IMR-90 (cell line): ENCODE results near the gene ERLIN1. TPM values are rescaled to one million over a fixed set of nuclear protein-coding genes. Genes with fewer than 3 reads are reported as not detected.
A peak's percentile ranks its signal among the peaks of the same experiment; 100 is the strongest.

Experiments
- ATAC-seq: fragments of 200-7000 bp; cut with Tn5 transposase; 2 replicates; pipeline ENCODE4 v1.9.1; 2020; ENCODE audit warnings: low read depth, mild to moderate bottlenecking, moderate library complexity
- Bru-seq: library from RNA; stranded (reverse); fragments of 400-500 nt; gene quantifications from one replicate; lab custom pipeline; 2021; lab: Mats Ljungman, UMichigan
- BruChase-seq, 2 experiments: library from RNA; stranded (reverse); fragments of 400-500 nt; gene quantifications; one replicate each; lab custom pipeline; 2021; lab: Mats Ljungman, UMichigan
- BruUV-seq: library from RNA; stranded (reverse); fragments of 400-500 nt; replicated peaks from 2 replicates; lab custom pipeline; 2021; lab: Mats Ljungman, UMichigan
- CTCF ChIA-PET: fragments of 300-600 bp; formaldehyde crosslinking; extraction: SDS; loops from one replicate; lab custom pipeline; 2021; ENCODE audit warnings: antibody characterized with exemption; lab: Yijun Ruan, JAX
- POLR2A ChIA-PET: fragments of 300-600 bp; sonication (Branson Sonifier 250); formaldehyde crosslinking; loops from one replicate; lab custom pipeline; 2022; ENCODE audit warnings: antibody characterized with exemption; ENCODE audit not compliant: unreplicated experiment; lab: Charles Lee
- DNase-seq: peaks from one replicate; pipeline ENCODE4 v3.0.0; 2013
- H2AFZ ChIP-seq: replicated peaks from 2 replicates; pipeline ENCODE3; 2013; ENCODE audit warnings: low read length, mild to moderate bottlenecking; ENCODE audit not compliant: poor library complexity
- H2AK5ac ChIP-seq: 2 replicates; pipeline ENCODE4 v1.6.1; 2013; ENCODE audit warnings: low read depth, low read length, inconsistent platforms
- H2AK9ac ChIP-seq: replicated peaks from 2 replicates; pipeline ENCODE3; 2013; ENCODE audit warnings: mild to moderate bottlenecking, low read depth, low read length, moderate library complexity; ENCODE audit not compliant: poor library complexity
- H2BK120ac ChIP-seq: 2 replicates; pipeline ENCODE4 v1.6.1; 2013; ENCODE audit warnings: low read depth, low read length, inconsistent platforms
- H2BK15ac ChIP-seq: 3 replicates; pipeline ENCODE4 v1.6.1; 2013; ENCODE audit warnings: low read depth, low read length, inconsistent platforms
- H2BK20ac ChIP-seq: 2 replicates; pipeline ENCODE4 v1.6.1; 2013; ENCODE audit warnings: low read depth, mild to moderate bottlenecking, inconsistent platforms, low read length, moderate library complexity
- H2BK5ac ChIP-seq: 2 replicates; pipeline ENCODE4 v1.6.1; 2013; ENCODE audit warnings: mild to moderate bottlenecking, low read depth, low read length, inconsistent platforms; ENCODE audit not compliant: poor library complexity, severe bottlenecking
- H3K14ac ChIP-seq: replicated peaks from 2 replicates; pipeline ENCODE4 v1.6.1; 2013; ENCODE audit warnings: low read depth, low read length, inconsistent platforms
- H3K18ac ChIP-seq: 2 replicates; pipeline ENCODE4 v1.6.1; 2013; ENCODE audit warnings: low read depth, low read length, control low read depth
- H3K23ac ChIP-seq: 2 replicates; pipeline ENCODE4 v1.6.1; 2013; ENCODE audit warnings: low read depth, low read length, inconsistent platforms
- H3K27ac ChIP-seq: 2 replicates; pipeline ENCODE4 v1.5.1; 2013; ENCODE audit warnings: mild to moderate bottlenecking, control low read depth, low read length; ENCODE audit not compliant: insufficient read depth
- H3K27me3 ChIP-seq: 2 replicates; pipeline ENCODE4 v1.6.1; 2013; ENCODE audit warnings: low read length; ENCODE audit not compliant: control insufficient read depth, insufficient read depth
- H3K36me3 ChIP-seq: 2 replicates; pipeline ENCODE4 v1.6.1; 2013; ENCODE audit warnings: low read length, mixed read lengths; ENCODE audit not compliant: control insufficient read depth, insufficient read depth
- H3K4ac ChIP-seq: 2 replicates; pipeline ENCODE4 v1.6.1; 2013; ENCODE audit warnings: low read depth, low read length, inconsistent platforms
- H3K4me1 ChIP-seq: 2 replicates; pipeline ENCODE4 v1.6.1; 2013; ENCODE audit warnings: low read length, mixed read lengths; ENCODE audit not compliant: control insufficient read depth, insufficient read depth
- H3K4me2 ChIP-seq: 2 replicates; pipeline ENCODE4 v1.6.1; 2013; ENCODE audit warnings: low read depth, mild to moderate bottlenecking, control low read depth, low read length, moderate library complexity
- H3K4me3 ChIP-seq: 2 replicates; pipeline ENCODE4 v1.5.1; 2013; ENCODE audit warnings: low read depth, mild to moderate bottlenecking, control low read depth, low read length, moderate library complexity; ENCODE audit not compliant: insufficient read depth
- H3K56ac ChIP-seq: 2 replicates; pipeline ENCODE4 v1.6.1; 2013; ENCODE audit warnings: low read length, inconsistent platforms; ENCODE audit not compliant: insufficient read depth; ENCODE audit errors: extremely low read depth
- H3K79me1 ChIP-seq, 2 experiments: 2 replicates each; pipeline ENCODE4 v1.6.1; 2013; ENCODE audit warnings: low read length in 2 of 2, inconsistent platforms in 1 of 2, low read depth in 1 of 2
- H3K9ac ChIP-seq: 2 replicates; pipeline ENCODE4 v1.6.1; 2013; ENCODE audit warnings: low read depth, low read length, control low read depth
- H3K9me1 ChIP-seq: 2 replicates; pipeline ENCODE4 v1.6.1; 2013; ENCODE audit warnings: low read length, inconsistent platforms; ENCODE audit not compliant: insufficient read depth
- H3K9me3 ChIP-seq: 2 replicates; pipeline ENCODE4 v1.6.1; 2013; ENCODE audit warnings: low read length; ENCODE audit not compliant: control insufficient read depth, insufficient read depth
- H4K20me1 ChIP-seq: 2 replicates; pipeline ENCODE4 v1.6.1; 2013; ENCODE audit warnings: low read length, inconsistent platforms; ENCODE audit not compliant: insufficient read depth
- H4K5ac ChIP-seq: 2 replicates; pipeline ENCODE4 v1.6.1; 2013; ENCODE audit warnings: mild to moderate bottlenecking, low read depth, low read length, control low read depth
- H4K8ac ChIP-seq, 2 experiments: 2 replicates each; pipeline ENCODE4 v1.6.1; 2013; ENCODE audit warnings: low read depth in 2 of 2, low read length in 2 of 2, control low read depth in 1 of 2, inconsistent platforms in 1 of 2
- H4K91ac ChIP-seq: 2 replicates; pipeline ENCODE4 v1.6.1; 2013; ENCODE audit warnings: low read depth, low read length, inconsistent platforms; ENCODE audit not compliant: insufficient read depth
- BHLHE40 ChIP-seq: fragments of 150-350 bp; IDR thresholded peaks from 2 replicates; pipeline ENCODE4 v1.6.1; 2016; ENCODE audit warnings: mild to moderate bottlenecking, low read depth, low read length
- CHD1 ChIP-seq: IDR thresholded peaks from 2 replicates; pipeline ENCODE4 v1.6.1; 2012; ENCODE audit warnings: low read depth, low read length, improper control_type of control experiment
- FOS ChIP-seq: fragments of 150-350 bp; IDR thresholded peaks from 2 replicates; pipeline ENCODE4 v1.6.1; 2016; ENCODE audit warnings: low read depth, low read length
- MAFK ChIP-seq: IDR thresholded peaks from 2 replicates; pipeline ENCODE4 v1.6.1; 2012; ENCODE audit warnings: low read depth, low read length, improper control_type of control experiment
- MAZ ChIP-seq: IDR thresholded peaks from 2 replicates; pipeline ENCODE4 v1.6.1; 2012; ENCODE audit warnings: low read depth, mild to moderate bottlenecking, low read length, improper control_type of control experiment, moderate library complexity, borderline replicate concordance
- MXI1 ChIP-seq: IDR thresholded peaks from 2 replicates; pipeline ENCODE4 v1.6.1; 2012; ENCODE audit warnings: low read depth, mild to moderate bottlenecking, low read length, moderate library complexity, borderline replicate concordance
- POLR2A ChIP-seq: IDR thresholded peaks from 2 replicates; pipeline ENCODE4 v1.6.1; 2012; ENCODE audit warnings: mild to moderate bottlenecking, low read depth, low read length
- WGBS, 2 experiments: methylation state at CpG; one replicate each; pipeline versions ENCODE4 v1.1.5 to v1.1.7; 2013; ENCODE audit warnings: missing lambda C conversion rate in 2 of 2; ENCODE audit not compliant: insufficient read length in 1 of 2; ENCODE audit errors: extremely low coverage in 2 of 2; 5-methylcytosine and 5-hydroxymethylcytosine counted together
- dilution Hi-C: fragments of 300-500 bp; cut with HindIII; formaldehyde crosslinking; loops from one replicate; pipeline ENCODE4 v1.14.3; 2018; ENCODE audit warnings: low sequenced_read_pairs; ENCODE audit not compliant: unreplicated experiment
- in situ Hi-C: fragments of 300-500 bp; cut with MboI; formaldehyde crosslinking; loops from 3 replicates; pipeline ENCODE4 v1.14.3; 2019; ENCODE audit warnings: low sequenced_read_pairs, inconsistent platforms, mixed read lengths
- intact Hi-C: fragments of 100-400 bp; cut with micrococcal nuclease; formaldehyde crosslinking; loops from 2 replicates; pipeline ENCODE4 v1.10.0; 2022
- long read RNA-seq: library from polyadenylated mRNA; unstranded; transcript quantifications from one replicate; pipeline ENCODE4 v2.0.0, GENCODE V29; 2021; ENCODE audit not compliant: unreplicated experiment
- polyA plus RNA-seq, 3 experiments: library from polyadenylated mRNA; depleted of rRNA; stranded (reverse); fragments of >200 nt; gene quantifications; 2 replicates each; pipeline ENCODE4 v1.2.3, GENCODE V29; 2012; ENCODE audit warnings: low replicate concordance in 1 of 3
- total RNA-seq: library from RNA; depleted of rRNA; stranded (reverse); fragments of >200 nt; gene quantifications from 2 replicates; pipeline ENCODE4 v1.2.3, GENCODE V29; 2012; rRNA removed
- TF ChIP-seq, protein P1 (sequence below): fragments of 150-350 bp; IDR thresholded peaks from 2 replicates; pipeline ENCODE4 v1.6.1; 2017; ENCODE audit warnings: mild to moderate bottlenecking, antibody characterized with exemption, low read length, low read depth

ERLIN1 gene
- total RNA-seq (33.9 and 35.8 TPM in 2 replicates), polyA plus RNA-seq (2012; rRNA removed) (28.1 and 31.5 TPM in 2 replicates), Bru-seq, nascent RNA (percentile 56 among the genes with signal in this experiment), BruChase-seq, experiment 1, labeled RNA remaining after a 6-hour chase (percentile 65 among the genes with signal in this experiment), BruChase-seq, experiment 2, labeled RNA remaining after a 2-hour chase (percentile 62 among the genes with signal in this experiment)
- 10.2 TPM in 2 replicates for polyA plus RNA-seq (2012; cell fraction: cytosol; rRNA removed)
- polyA plus RNA-seq (2012; cell fraction: nucleus; rRNA removed; ENCODE audit: low replicate concordance), result 2.6 and 11.4 TPM in 2 replicates
- long read RNA-seq, transcript ERLIN1-202 (12 exons, 1,453 nt), result major isoform, 50 of 75 reads
- long read RNA-seq, partial matches to known transcripts, result 12 of 75 reads
- long read RNA-seq, other reads (novel, unspliced or antisense), result 13 of 75 reads

DNA sequence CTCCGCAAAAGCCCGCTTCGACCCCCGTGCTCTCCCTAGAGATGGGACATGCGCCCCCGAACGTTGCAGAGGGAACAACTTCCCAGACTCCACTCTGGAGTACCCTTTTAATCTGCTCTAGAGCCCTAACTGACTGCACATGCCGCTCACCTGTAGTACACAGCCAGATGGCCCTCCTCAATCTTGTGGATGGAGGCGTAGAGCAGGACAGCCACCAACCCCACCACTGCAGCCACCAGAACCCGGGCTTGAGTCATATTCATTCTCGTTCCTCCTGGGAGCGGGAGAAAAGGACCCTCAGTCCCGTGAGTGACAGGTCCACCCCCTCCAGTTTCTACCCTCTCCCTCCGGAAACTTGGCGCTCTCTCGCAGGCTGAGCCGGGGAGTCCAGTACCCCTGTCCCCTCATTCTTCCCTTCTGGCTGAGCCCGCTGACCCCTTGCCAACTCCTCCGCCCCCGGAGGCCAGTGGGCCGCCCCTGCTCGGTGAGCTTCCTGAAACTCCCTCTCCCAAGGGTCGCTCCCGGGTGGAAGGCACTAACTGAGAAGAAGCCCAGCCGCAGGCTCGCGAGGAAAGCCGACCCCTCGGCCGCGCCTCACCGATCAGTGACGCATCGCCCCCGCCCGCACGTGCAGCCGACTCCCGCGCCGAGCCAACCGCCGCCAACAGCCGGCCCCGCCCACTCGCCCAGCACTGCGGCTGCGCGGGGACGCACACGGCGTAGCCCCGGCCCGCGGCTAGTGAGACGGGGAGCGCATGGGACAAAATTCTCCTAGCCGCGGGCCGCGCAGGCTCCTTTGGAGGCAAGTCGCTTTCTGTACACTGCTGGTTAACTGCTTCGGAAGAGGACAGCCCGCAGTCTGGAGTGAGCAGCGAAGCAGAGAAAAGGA lies at the start of gene ERLIN1:
Gene ERLIN1 (minus strand): TSS at position 666 of the 889 bp plus-strand sequence. CDS start 403 bp downstream, at position 263.
- peak within 1 kb of the TSS; percentile 84 for H3K4me2 ChIP-seq
- WGBS, 2 experiments, result 0% methylated on average over 12 of the region's 65 CpGs; no CpG with 5 or more reads in 1 of the 2 experiments
- H2AK5ac ChIP-seq, result peak within 1 kb of the TSS; percentile 85
- peaks cover 16 to 30% of the 10 kb centered on the region in 2 experiments for H3K79me1 ChIP-seq
- no peaks in the 10 kb centered on the region for H3K9me3 ChIP-seq
- peak within 1 kb of the TSS; percentile 54 for H3K4me3 ChIP-seq
- peak within 1 kb of the TSS; percentile 41 for H4K5ac ChIP-seq
- peak within 1 kb of the TSS; percentile 94 for H3K4ac ChIP-seq
- ChIA-PET POLR2A (no interaction called here), CTCF (no interaction called here)
- peak; percentile 87 for DNase-seq
- H3K14ac ChIP-seq, result peak within 1 kb of the TSS; percentile 98
- H3K56ac ChIP-seq, result peak within 1 kb of the TSS; percentile 87
- peaks cover 6% of the 10 kb centered on the region for H3K4me1 ChIP-seq
- peaks cover 3% of the 10 kb centered on the region for H3K36me3 ChIP-seq
- H3K23ac ChIP-seq, result peak within 1 kb of the TSS; percentile 93
- peak within 1 kb of the TSS; percentile 90 for H2AFZ ChIP-seq
- peak within 1 kb of the TSS; percentile 76 for H3K27ac ChIP-seq
- peak; percentile 70 for TF ChIP-seq POLR2A
- peak; percentile 98 for TF ChIP-seq MXI1
- TF ChIP-seq FOS, result peak; percentile 26; the same call in 1 of the 2 replicates
- TF ChIP-seq, protein P1, sequence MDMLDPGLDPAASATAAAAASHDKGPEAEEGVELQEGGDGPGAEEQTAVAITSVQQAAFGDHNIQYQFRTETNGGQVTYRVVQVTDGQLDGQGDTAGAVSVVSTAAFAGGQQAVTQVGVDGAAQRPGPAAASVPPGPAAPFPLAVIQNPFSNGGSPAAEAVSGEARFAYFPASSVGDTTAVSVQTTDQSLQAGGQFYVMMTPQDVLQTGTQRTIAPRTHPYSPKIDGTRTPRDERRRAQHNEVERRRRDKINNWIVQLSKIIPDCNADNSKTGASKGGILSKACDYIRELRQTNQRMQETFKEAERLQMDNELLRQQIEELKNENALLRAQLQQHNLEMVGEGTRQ, result peak; percentile 84
- no peak for TF ChIP-seq MAFK
- peak; percentile 100 for TF ChIP-seq BHLHE40
- TF ChIP-seq MAZ, result peak; percentile 90
- TF ChIP-seq CHD1, result no peak
- dilution Hi-C loops, result no loop called here
- peak within 1 kb of the TSS; percentile 36 for H3K18ac ChIP-seq
- H3K27me3 ChIP-seq, result no peaks in the 10 kb centered on the region
- H4K91ac ChIP-seq, result peak within 1 kb of the TSS; percentile 85
- no peaks in the 10 kb centered on the region; the same call in 1 of the 2 replicates for H3K9me1 ChIP-seq
- intact Hi-C loops, result loop anchor here (2.0 to 10.0 kb wide), 3 partner anchors 208 to 451 kb away; partner anchors contain the start of genes COX15 and CUTC
- BruUV-seq, result no TSS peak
- H2AK9ac ChIP-seq, result peak within 1 kb of the TSS; percentile 99
- H2BK120ac ChIP-seq, result peak within 1 kb of the TSS; percentile 76
- in situ Hi-C loops, result loop anchor here (10.0 kb wide), 1 partner anchor 341 kb away; no protein-coding TSS in a partner anchor
- peak within 1 kb of the TSS; percentile 35 for H2BK20ac ChIP-seq
- no peaks in the 10 kb centered on the region; the same call in 1 of the 2 replicates for H4K20me1 ChIP-seq
- H2BK5ac ChIP-seq, result peak within 1 kb of the TSS; percentile 51
- H2BK15ac ChIP-seq, result peak within 1 kb of the TSS; percentile 60; the same call in 1 of the 3 replicates
- peak; percentile 94 for ATAC-seq
- H3K9ac ChIP-seq, result peak within 1 kb of the TSS; percentile 76
- H4K8ac ChIP-seq, result peak within 1 kb of the TSS; percentile 86 to 94
